ENCODE data around the gene FRMPD1. TPM values are rescaled to one million over a fixed set of nuclear protein-coding genes. Genes with fewer than 3 reads are reported as not detected.

Gene FRMPD1
- total and polyA plus RNA-seq, 8 donors, result 0.03 to 0.31 (median 0.18) TPM; not detected in 2

DNA sequence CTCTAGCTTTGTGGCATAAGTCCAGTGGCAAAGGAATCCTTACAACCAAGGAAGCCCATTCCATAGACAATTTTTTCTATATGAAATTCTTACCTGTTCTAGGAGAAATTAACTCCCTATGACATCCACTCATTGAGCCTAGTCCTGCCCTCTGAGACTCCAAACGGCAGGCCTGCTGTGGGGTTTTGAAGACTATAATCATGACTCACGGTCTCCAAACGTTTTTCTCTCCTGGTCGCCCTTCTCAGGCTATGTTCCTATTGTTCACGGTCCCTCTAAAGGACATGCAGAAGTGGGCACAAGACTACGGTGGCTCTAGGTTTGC lies 133.5 kb downstream of the FRMPD1 start:
- Histone ChIP-seq H3K27ac (peak overlapping the region; percentile 57 to 92), H3K27me3 (peaks cover 0 to 13% of the 10 kb centered on the region in 2 donors), H3K36me3 (peaks cover 0 to 42% of the 10 kb centered on the region in 2 donors), H3K9me3 (no peaks in the 10 kb centered on the region), H3K4me1 (peaks cover 5 to 35% of the 10 kb centered on the region in 2 donors), H3K4me3 (peak overlapping the region; percentile 89 to 91)
- DNase-seq (no peak), ATAC-seq (no peak)
- TF ChIP-seq, protein P1, sequence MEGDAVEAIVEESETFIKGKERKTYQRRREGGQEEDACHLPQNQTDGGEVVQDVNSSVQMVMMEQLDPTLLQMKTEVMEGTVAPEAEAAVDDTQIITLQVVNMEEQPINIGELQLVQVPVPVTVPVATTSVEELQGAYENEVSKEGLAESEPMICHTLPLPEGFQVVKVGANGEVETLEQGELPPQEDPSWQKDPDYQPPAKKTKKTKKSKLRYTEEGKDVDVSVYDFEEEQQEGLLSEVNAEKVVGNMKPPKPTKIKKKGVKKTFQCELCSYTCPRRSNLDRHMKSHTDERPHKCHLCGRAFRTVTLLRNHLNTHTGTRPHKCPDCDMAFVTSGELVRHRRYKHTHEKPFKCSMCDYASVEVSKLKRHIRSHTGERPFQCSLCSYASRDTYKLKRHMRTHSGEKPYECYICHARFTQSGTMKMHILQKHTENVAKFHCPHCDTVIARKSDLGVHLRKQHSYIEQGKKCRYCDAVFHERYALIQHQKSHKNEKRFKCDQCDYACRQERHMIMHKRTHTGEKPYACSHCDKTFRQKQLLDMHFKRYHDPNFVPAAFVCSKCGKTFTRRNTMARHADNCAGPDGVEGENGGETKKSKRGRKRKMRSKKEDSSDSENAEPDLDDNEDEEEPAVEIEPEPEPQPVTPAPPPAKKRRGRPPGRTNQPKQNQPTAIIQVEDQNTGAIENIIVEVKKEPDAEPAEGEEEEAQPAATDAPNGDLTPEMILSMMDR (IDR thresholded peaks at IDR 0.05), result no peak
- intact Hi-C loops (cut with DNase I), result no loop called here

DNA sequence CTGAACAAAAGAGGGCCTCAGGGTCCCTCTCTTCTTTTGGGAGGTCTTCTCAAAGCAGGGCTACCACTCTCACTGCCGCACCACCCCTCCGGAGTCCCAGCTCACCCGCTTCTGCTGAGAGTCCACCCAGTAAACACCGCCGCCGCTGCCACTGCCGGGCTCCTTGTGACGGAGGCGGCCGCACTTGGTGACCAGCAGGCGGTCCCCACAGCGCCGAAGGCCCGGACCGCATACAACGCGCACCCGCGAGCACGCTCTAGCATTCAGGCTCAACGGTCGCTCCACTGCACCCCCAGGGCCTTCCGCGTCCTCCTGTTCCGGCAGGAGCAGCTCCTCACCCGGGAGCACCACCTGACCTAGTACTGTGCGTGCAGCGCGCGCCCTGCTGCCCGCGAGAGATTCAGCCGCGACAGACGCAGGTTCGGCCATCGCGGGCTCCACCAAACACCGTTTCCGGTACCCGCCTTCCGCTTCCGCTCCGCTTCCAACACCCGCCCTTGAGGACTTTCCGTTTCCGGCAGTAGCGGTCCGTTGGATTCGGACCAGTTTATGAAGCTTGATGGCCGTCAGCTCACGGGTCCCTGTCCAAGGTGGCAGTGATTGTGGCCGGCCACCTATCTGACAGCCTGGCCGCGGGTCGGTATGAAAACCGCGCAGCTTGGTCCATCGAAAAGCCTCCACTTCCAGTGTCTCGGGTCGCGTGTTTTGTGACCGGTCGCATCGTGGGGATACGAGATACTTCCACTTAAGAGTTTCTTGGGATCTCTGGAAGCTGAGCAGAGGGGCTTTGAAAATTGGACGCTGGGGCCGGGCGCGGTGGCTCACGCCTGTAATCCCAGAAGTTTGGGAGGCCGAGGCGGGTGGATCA lies 134.1 kb downstream of the FRMPD1 start, which contains the start of gene EXOSC3:
EXOSC3 (minus strand) TSS at position 449 of the 868 bp plus-strand sequence; CDS start at position 429, 20 bp downstream.
- Histone ChIP-seq H3K27ac (peak within 1 kb of the TSS; percentile 57 to 92), H3K9me3 (no peaks in the 10 kb centered on the region), H3K4me3 (peak within 1 kb of the TSS; percentile 89 to 91), H3K27me3 (peaks cover 0 to 13% of the 10 kb centered on the region in 2 donors), H3K36me3 (peaks cover 0 to 36% of the 10 kb centered on the region in 2 donors), H3K4me1 (peaks cover 5 to 35% of the 10 kb centered on the region in 2 donors)
- DNase-seq (peak; percentile 87 to 96 (median 92)), ATAC-seq (peak; percentile 97)
- intact Hi-C loops (cut with DNase I), result no loop called here
- TF ChIP-seq, protein P1 (IDR thresholded peaks at IDR 0.05), result peak in 1 of 2 donors; percentile 12

- H3K27ac ChIP-seq, result peak overlapping the region in 1 of 2 donors; percentile 74
- no peaks in the 10 kb centered on the region for H3K9me3 ChIP-seq
- DNase-seq, result peak in 1 of 4 donors; percentile 72
- peaks cover 5 to 28% of the 10 kb centered on the region in 2 donors for H3K4me1 ChIP-seq
- peaks cover 0 to 13% of the 10 kb centered on the region in 2 donors for H3K27me3 ChIP-seq
- ATAC-seq, result no peak
- TF ChIP-seq, protein P1 (IDR thresholded peaks at IDR 0.05), result no peak
- no peak overlapping the region for H3K4me3 ChIP-seq
- H3K36me3 ChIP-seq, result peaks cover 0 to 14% of the 10 kb centered on the region in 2 donors
- intact Hi-C loops (cut with DNase I), result no loop called here
Observed at GRCh38 chr9:37787059-37787458, 136.3 kb downstream of the FRMPD1 start.

GRCh38 chr9:37788332-37788731 lies 137.6 kb downstream of the FRMPD1 start:
- H3K27ac ChIP-seq, result peak overlapping the region in 1 of 2 donors; percentile 74
- peaks cover 0 to 13% of the 10 kb centered on the region in 2 donors for H3K27me3 ChIP-seq
- no peak overlapping the region for H3K4me3 ChIP-seq
- no peaks in the 10 kb centered on the region for H3K9me3 ChIP-seq
- intact Hi-C loops (cut with DNase I), result no loop called here
- no peak for ATAC-seq
- TF ChIP-seq, protein P1 (IDR thresholded peaks at IDR 0.05), result no peak
- no peak for DNase-seq
- peaks cover 0 to 1% of the 10 kb centered on the region in 2 donors for H3K36me3 ChIP-seq
- H3K4me1 ChIP-seq, result peaks cover 5 to 17% of the 10 kb centered on the region in 2 donors

DNA sequence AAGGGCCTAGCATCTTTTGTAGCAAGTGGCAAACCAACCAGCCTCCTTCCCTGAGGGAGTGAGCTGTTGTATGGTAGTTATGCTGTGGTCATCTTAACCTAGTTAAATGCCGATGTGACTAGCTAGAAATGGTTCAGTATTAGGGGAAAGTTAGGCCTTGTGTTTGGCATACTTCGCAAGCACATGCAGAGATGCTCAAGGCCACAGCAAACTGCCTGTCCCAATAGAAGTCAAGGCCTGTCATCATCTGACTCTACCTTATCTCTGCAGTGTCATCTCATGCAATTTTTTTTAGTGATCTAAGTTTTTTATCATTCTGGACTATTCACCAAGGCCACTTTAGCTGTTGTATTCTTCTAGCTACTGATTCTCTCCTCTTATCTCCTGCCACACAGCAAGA lies 139.3 kb downstream of the FRMPD1 start:
- intact Hi-C loops (cut with DNase I), result no loop called here
- Histone ChIP-seq H3K36me3 (no peaks in the 10 kb centered on the region), H3K27ac (no peak overlapping the region), H3K9me3 (no peaks in the 10 kb centered on the region), H3K4me1 (peaks cover 0 to 5% of the 10 kb centered on the region in 2 donors), H3K4me3 (no peak overlapping the region), H3K27me3 (peaks cover 0 to 13% of the 10 kb centered on the region in 2 donors)
- TF ChIP-seq, protein P1 (IDR thresholded peaks at IDR 0.05), result no peak
- ATAC-seq, result no peak
- DNase-seq, result no peak
